Activated CD4-positive, alpha-beta T cell treated with anti-CD3 and anti-CD28 coated beads, Interleukin-2, amount 50 U/mL, for 48 hours (primary cell): Measurements from ENCODE around the gene GGA2.
"Not testable (repeated sequence)": the region's sequence is repeated elsewhere in the genome, so short reads cannot be mapped to it uniquely, and the experiment has no call there.

Source experiments
- DNase-seq, 2 experiments: peaks; one replicate each; pipeline ENCODE4 v3.0.0-alpha.2; 2020

Gene GGA2, protein sequence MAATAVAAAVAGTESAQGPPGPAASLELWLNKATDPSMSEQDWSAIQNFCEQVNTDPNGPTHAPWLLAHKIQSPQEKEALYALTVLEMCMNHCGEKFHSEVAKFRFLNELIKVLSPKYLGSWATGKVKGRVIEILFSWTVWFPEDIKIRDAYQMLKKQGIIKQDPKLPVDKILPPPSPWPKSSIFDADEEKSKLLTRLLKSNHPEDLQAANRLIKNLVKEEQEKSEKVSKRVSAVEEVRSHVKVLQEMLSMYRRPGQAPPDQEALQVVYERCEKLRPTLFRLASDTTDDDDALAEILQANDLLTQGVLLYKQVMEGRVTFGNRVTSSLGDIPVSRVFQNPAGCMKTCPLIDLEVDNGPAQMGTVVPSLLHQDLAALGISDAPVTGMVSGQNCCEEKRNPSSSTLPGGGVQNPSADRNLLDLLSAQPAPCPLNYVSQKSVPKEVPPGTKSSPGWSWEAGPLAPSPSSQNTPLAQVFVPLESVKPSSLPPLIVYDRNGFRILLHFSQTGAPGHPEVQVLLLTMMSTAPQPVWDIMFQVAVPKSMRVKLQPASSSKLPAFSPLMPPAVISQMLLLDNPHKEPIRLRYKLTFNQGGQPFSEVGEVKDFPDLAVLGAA

GRCh38 chr16:23510164-23510914 lies at the start of gene GGA2:
Gene GGA2 (minus strand): TSS chr16:23510494. CDS start chr16:23510411, 83 bp downstream.
- peak; percentile 79 to 83 for DNase-seq

DNA sequence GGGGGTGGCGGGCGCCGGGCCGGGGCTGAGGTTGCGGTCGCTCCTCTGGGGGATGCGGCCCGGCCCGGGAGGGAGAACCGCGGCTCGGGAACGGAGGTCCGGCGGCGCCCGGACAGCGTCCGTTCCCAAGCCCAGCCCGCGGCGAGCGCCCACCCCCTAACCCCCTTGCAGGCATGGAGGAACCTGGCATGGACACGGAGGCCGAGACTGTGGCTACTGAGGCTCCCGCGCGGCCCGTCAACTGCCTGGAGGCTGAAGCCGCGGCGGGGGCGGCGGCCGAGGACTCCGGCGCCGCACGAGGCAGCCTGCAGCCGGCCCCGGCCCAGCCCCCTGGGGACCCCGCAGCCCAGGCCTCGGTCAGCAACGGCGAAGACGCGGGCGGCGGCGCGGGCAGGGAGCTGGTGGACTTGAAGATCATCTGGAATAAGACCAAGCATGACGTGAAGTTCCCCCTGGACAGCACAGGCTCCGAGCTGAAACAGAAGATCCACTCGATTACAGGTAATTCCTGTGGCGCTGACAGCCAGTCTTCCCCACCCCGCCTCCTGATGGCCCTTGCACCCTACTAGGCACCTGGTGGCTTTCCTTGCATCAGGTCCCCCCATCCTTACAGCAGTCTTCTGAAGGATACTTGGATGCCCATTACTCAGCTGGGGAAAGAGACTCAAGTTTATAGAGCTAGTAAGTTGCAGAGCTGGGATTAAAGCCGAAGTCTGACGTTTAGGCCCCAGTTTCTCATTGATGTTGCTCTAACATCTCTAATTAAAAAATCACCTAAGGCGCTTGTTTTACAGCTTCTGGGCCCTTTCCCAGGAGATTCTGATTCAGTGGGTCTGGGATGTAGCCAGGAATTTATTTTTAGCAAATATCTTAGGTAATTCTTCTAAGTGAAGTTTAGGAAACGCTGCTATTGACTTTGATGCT lies 47.7 kb upstream of the GGA2 start:
- peak; percentile 21 to 27 for DNase-seq

- DNase-seq: peak; percentile 98 to 99
Measured at GRCh38 chr16:23556881-23557778, 46.8 kb upstream of the GGA2 start, which contains the start of the genes EARS2 and UBFD1. Gene EARS2 (minus strand): TSS chr16:23557350. CDS start chr16:23557343, 7 bp downstream. Gene UBFD1 (plus strand): TSS chr16:23557727. CDS start chr16:23557743, 16 bp downstream.

GRCh38 chr16:23554536-23554935 lies 44.2 kb upstream of the GGA2 start:
- no peak for DNase-seq

DNA sequence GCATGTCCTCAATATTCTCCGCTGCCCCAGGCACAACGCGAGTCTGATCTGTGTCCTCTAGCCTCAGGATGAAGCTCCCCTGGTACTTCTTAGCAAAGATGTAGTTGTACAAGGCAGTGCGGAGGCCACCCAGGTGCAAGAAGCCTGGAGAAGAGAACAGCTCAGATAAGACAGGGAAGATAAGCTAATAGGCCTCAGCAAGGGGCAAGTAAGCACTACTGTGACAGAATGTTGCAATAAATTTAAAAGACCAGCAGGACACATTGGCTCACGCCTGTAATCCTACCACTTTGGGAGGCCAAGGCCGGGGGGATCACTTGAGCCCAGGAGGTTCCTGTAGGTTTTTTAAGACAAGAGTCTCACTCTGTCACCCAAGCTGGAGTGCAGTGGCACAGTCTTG lies 41.9 kb upstream of the GGA2 start:
- DNase-seq: no peak

GRCh38 chr16:23549938-23550337 lies 39.6 kb upstream of the GGA2 start:
- DNase-seq: no peak

DNA sequence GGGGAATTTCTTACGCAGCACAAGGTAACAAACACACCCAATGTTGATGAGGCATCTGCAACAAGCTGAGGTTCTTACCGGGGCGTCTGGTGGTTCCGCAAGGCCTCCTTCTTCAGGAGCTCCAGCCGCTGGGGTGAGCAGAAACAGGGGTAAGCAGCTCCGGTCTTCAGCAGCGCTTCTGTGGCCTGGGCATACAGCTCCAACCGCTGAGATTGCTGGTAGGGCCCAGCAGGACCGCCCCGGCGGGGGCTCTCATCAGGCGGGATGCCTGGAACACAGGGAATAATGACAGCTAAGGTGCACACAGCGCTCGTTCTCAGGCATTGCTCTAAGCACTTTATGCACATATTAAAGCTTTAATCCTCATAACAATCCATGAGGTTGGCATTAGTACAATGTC lies 34.1 kb upstream of the GGA2 start:
- DNase-seq: no peak

- not testable (repeated sequence) for DNase-seq
Measured at GRCh38 chr16:23540817-23541178, 30.5 kb upstream of the GGA2 start.

DNA sequence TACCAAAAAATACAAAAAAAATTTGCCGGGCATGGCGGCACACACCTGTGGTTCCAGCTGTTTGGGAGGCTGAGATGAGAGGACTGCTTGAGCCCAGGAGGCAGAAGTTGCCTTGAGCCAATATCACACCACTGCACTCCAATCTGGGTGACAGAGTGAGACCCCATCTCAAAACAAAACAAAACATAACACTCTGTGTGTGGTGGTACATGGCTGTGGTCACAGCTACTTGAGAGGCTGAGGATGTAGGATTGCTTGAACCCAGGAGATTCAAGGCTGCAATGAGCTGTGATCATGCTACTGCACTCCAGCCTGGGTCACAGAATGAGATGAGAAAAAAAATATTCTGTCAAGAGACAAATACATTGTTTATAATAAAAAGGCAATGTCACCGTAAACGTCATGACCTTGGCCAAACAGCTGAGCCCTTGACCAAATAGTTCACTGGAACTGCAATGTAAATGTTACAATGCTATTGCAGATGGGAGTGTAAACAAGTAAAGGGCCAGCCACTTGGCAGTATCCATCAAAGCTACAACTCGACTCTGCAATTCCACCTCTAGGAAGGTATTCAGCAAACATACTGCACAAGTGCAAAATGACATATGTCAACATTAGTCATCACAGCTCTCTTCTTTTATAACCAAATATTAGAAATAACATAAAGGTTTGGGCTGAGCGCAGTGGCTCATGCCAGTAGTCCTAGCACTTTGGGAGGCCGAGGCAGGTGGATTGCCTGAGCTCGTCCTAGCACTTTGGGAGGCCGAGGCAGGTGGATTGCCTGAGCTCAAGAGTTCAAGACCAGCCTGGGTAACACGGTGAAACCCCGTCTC lies 29.9 kb upstream of the GGA2 start:
- no peak for DNase-seq

GRCh38 chr16:23538919-23539278 lies 28.6 kb upstream of the GGA2 start:
- DNase-seq: no peak

DNA sequence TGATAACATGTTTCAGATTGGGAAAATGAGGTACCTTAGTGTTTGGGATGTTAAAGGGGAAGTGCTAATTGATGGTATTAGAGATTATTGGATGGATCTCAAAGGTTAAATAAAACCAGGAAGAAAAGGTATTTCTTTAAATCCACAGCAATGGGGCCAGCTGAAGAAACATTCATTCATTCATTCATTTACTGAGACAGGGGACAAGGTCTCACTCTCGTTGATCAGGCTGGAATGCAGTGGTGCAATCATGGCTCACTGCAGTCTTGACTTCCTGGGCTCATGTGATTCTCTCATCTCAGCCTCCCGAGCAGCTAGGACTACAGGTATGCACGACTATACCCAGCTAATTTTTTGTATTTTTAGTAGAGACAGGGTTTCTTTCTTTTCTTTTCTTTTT lies 27.1 kb upstream of the GGA2 start:
- no peak for DNase-seq

GRCh38 chr16:23535901-23536300 lies 25.6 kb upstream of the GGA2 start:
- no peak for DNase-seq

DNA sequence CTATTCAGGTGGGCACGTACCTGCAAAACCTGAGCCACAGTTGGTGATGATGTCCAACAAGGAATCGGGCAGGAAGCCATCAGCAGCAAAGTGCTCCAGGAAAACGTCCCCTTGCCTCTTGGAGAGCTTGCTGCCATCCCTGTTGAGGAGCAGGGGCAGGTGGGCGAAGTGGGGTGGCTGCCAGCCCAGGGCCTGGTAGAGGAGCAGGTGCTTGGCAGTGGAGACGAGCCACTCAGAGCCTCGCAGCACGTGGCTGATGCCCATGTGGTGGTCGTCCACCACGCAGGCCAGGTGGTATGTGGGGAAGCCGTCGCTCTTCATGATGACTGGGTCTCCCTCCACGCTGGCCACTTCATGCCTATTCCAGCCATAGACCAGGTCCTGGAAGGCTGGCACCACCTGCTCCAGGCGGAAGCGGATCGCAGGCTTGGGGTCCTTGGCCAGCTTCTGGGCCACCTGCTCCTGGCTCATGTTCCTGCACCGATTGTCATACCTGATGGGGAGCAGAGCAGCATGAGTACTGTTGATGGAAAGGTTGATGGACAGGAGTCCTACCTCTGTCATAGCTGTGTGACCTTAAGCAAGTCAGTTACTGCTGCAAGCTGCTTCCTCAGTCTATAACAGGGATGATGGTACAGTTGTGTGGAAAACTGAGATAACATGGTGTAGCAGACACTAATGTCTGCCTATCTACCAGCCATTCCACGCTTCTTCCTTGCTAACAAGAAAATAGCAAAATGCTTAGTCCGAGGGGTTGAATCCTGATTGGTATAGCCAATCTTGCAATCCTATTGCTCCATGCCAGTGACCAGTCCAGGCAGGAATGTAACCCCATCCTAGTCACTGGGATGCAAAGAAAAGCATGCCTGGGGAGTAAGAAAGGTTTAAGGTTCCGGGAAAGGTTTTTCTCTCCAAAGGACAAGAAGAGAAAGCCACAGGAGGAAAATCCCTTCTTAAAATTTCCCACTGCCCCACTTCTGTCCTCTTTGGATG lies 24.9 kb upstream of the GGA2 start:
- DNase-seq: no peak

GRCh38 chr16:23532448-23532847 lies 22.2 kb upstream of the GGA2 start:
- DNase-seq: no peak

DNA sequence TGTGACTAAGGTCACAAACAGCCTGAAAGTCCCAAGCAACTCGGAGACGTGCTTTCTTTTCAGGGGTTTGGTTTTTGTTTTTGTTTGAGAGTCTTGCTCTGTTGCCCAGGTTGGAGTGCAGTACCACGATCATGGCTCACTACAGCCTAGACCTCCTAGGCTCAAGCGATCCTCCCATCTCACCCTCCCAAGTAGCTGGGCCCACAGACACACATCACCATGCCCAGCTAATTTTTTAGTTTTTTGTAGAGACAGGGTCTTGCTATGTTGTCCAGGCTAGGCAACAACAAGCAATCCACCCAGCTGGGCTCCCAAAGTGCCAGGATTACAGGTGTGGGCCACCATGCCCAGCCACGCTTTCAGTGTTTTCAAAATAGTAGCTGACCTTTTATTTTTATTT lies 19.8 kb upstream of the GGA2 start:
- no peak for DNase-seq

- DNase-seq: no peak
Measured at GRCh38 chr16:23528644-23529310, 18.5 kb upstream of the GGA2 start.

- no peak for DNase-seq
Measured at GRCh38 chr16:23527961-23528643, 17.8 kb upstream of the GGA2 start.

DNA sequence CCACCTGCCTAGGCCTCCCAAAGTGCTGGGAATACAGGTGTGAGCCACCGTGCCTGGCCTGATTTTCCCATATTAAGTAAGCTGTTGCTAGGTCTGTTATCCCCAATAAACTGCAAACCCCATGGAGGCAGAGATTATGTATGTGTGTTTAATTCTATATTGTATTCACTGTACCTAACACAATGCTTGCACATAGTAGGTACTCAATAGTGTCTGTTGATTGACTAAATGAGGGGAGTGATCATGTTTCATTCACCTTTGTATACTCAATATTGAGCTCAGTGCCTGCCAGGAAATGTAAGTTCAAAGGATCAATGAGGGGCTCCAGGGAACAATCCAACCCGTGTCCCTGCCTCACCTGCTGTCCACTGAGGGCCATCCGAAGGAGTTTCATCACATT lies 14.6 kb upstream of the GGA2 start:
- no peak for DNase-seq
